GM19438 (cell line): ENCODE data around the gene TAMALIN.
"Not testable (repeated sequence)": the region's sequence is repeated elsewhere in the genome, so short reads cannot be mapped to it uniquely, and the experiment has no call there.

Experiments used
- ATAC-seq: cut with Tn5 transposase; IDR thresholded peaks from one replicate; pipeline ENCODE4 v1.9.1; 2021; ENCODE audit warnings: low read depth; ENCODE audit not compliant: unreplicated experiment

The TAMALIN gene

DNA sequence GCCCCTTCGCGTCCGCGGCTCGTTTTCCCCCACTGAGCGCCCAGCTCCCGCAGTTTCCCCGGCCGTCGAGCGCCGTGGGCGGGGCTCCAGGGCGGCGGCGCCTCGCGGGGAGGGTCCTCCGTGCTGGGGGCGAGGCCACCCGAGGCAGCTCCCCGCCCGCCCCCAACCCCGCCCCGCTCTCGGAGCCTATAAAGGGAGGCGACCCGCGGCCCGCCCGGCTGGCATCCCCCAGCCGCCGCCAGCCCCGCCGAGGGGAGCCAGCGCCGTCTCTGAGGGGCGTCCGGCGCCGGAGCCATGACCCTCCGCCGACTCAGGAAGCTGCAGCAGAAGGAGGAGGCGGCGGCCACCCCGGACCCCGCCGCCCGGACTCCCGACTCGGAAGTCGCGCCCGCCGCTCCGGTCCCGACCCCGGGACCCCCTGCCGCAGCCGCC is at the start of gene TAMALIN:
TSS of gene TAMALIN (plus strand) at position 221 of the 432 bp plus-strand sequence. CDS start at position 295, 74 bp downstream.
- no peak for ATAC-seq

GRCh38 chr12:51958542-51958941 is 48.2 kb upstream of the TAMALIN start:
- no peak for ATAC-seq

DNA sequence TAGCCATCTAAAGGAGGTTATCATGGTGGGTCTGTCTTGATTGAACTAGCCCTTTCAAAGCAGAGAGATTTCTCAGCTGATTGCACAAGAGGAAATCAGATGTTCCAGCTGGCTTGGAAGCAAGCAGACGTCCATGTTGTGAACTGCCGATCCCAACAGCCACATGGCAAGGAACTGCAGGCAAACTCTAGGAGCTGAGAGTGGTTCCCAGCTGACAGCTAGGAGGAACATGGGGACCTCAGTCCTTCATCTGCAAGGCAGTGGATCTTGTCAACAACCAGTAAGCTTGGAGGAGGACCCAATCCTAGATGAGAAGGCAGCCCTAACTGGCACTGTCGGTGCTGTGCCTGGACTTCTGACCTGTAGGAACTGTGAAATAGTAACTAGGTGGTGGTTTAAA is 47.5 kb upstream of the TAMALIN start:
- ATAC-seq, result no peak

DNA sequence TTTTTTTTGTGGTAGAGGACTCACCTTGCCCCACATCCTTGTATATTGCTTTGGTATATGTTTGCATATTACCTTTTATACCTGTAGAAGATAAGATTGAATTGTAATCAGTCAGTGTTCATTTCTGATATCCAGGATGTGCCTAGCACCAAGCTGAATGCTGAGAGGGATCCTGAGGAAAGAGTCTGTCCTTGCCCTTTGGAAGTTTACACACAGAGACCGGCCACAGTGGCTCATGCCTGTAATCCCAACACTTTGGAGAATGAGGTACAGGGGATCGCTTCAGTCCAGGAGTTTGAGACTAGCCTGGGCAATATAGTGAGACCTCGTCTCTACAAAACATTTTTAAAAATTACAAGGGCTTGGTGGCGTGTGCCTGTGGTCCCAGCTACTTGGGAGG is 46.8 kb upstream of the TAMALIN start:
- ATAC-seq, result no peak

DNA sequence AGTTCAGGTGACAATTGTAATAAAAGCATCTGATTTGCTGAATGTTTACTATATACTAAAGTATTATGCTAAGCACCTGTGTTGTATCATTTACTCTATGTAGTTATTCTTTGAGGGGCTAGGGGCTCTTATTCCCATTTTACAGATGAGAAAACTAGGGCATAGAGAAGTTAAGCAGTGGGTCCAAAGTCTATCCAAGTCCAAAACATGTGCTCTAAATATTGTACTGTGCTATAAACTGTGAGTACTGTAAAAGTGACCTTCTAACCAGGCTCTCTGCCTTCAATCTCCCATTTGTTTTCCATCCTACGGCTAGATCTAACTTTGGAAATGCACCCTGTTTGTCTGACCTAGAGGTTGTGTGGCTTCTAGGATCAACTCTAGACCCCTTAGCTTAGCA is 46.3 kb upstream of the TAMALIN start:
- no peak for ATAC-seq

- ATAC-seq, result no peak
Measured at GRCh38 chr12:51960890-51961289, 45.9 kb upstream of the TAMALIN start.

DNA sequence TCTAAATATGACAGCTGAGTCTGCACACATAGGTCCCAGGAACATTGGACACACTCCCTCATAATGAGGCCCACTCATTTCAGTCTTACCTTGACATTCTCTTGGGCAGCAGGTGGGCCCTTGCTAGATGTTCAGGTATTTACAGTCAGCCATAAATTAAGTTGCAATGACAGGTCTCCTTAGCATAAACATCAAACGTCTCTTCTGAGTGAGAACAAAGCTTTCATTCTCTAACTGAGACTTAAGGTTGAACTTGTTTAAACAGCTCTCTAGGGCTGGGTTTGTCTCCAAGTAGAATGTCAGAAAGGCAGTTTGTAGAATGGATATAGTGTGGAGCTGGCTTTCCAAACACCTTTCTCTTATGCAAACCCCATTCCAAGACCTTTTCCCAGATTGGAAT is 44.9 kb upstream of the TAMALIN start:
- ATAC-seq, result no peak

DNA sequence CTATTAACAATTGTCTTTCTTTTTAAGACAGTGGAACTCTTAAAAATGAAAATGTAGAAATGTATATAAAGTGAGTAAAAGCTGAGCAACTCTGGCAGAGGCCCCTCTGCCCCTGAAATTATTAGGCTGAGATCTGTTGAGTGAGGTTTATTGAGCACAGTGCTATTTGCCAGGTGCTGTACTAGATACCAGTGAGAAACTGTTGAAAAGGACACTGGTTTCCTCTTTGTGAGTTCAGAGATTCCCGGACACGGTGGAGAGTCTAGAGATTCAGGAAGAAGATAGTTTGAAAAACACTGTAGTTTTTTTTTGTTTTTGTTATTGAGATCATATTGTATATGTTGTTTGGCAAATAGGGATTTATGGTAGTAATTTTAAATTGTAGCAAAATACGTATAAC is 44.0 kb upstream of the TAMALIN start:
- ATAC-seq, result no peak

GRCh38 chr12:51963477-51963876 is 43.3 kb upstream of the TAMALIN start:
- ATAC-seq, result no peak

GRCh38 chr12:51969643-51970042 is 37.1 kb upstream of the TAMALIN start:
- no peak for ATAC-seq

- peak; percentile 83 for ATAC-seq
Measured at GRCh38 chr12:51970904-51971646, 35.7 kb upstream of the TAMALIN start.

GRCh38 chr12:51971679-51972421 is 34.9 kb upstream of the TAMALIN start:
- no peak for ATAC-seq

GRCh38 chr12:51972422-51972812 is 34.3 kb upstream of the TAMALIN start:
- ATAC-seq, result no peak

GRCh38 chr12:51972849-51973273 is 33.9 kb upstream of the TAMALIN start:
- ATAC-seq, result no peak

- no peak for ATAC-seq
Measured at GRCh38 chr12:51973560-51973959, 33.2 kb upstream of the TAMALIN start.

GRCh38 chr12:51974646-51975045 is 32.1 kb upstream of the TAMALIN start:
- no peak for ATAC-seq

DNA sequence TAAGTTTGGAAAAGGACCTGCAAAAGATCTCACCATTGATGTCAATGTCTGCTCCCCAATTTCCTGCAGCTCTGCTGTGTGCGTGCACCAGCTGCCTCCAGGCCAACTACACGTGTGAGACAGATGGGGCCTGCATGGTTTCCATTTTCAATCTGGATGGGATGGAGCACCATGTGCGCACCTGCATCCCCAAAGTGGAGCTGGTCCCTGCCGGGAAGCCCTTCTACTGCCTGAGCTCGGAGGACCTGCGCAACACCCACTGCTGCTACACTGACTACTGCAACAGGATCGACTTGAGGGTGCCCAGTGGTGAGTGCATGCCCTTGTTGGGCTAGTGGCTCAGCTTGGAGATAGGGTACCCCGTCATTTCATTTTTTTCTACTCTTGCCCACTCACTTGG is 31.6 kb upstream of the TAMALIN start:
- no peak for ATAC-seq

GRCh38 chr12:51976376-51977160 is 30.2 kb upstream of the TAMALIN start:
- no peak for ATAC-seq

DNA sequence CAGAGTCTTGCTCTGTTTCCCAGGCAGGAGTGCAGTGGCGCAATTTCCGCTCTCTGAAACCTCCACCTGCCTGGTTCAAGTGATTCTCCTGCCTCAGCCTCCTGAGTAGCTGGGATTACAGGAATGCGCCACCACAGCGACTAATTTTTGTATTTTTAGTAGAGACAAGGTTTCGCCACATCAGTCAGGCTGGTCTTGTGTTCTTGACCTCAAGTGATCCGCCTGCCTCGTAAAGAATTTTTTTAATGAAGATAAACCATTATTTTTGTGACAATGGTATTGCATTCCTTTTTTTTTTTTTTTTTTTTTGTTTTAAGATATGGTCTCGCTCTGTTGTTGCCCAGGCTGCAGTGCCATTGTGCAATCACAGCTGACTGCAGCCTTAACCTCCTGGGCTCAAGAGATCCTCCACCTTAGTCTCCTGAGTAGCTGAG is 29.4 kb upstream of the TAMALIN start:
- no peak for ATAC-seq

GRCh38 chr12:51979306-51979705 is 27.4 kb upstream of the TAMALIN start:
- not testable (repeated sequence) for ATAC-seq
